H1 (cell line): ENCODE measurements around the gene NAGLU. TPM values are rescaled to one million over a fixed set of nuclear protein-coding genes. Genes with fewer than 3 reads are reported as not detected.

Source experiments
- CTCF ChIA-PET: fragments of 300-600 bp; sonication (Branson Sonifier 250); formaldehyde crosslinking; loops from one replicate; lab custom pipeline; 2021; ENCODE audit not compliant: partially characterized antibody; lab: Charles Lee
- POLR2A ChIA-PET: fragments of 300-600 bp; sonication (Branson Sonifier 250); formaldehyde crosslinking; loops from one replicate; lab custom pipeline; 2021; ENCODE audit warnings: inconsistent platforms; ENCODE audit not compliant: partially characterized antibody; lab: Charles Lee
- DNase-seq, 2 experiments: peaks; one replicate each; pipeline versions ENCODE4 v3.0.0 to v3.0.0-alpha.2; 2010 to 2022; ENCODE audit warnings: low spot score in 2 of 2, low read depth in 1 of 2, mixed read lengths in 1 of 2
- FAIRE-seq: peaks from 2 replicates; lab custom pipeline; 2011; peaks lifted over from hg19 to GRCh38; lab: Jason Lieb, UNC
- H2AFZ ChIP-seq: 2 replicates; pipeline ENCODE4 v1.8.1; 2012; ENCODE audit warnings: low read length, inconsistent platforms
- H2AK5ac ChIP-seq: 2 replicates; pipeline ENCODE4 v1.6.1; 2013; ENCODE audit warnings: low read depth, low read length
- H2BK120ac ChIP-seq: replicated peaks from 2 replicates; pipeline ENCODE3; 2013; ENCODE audit warnings: low read depth, low read length, inconsistent platforms
- H2BK12ac ChIP-seq: 2 replicates; pipeline ENCODE4 v1.6.1; 2013; ENCODE audit warnings: low read depth, low read length
- H2BK15ac ChIP-seq: 2 replicates; pipeline ENCODE4 v1.6.1; 2013; ENCODE audit warnings: low read length
- H2BK20ac ChIP-seq: 2 replicates; pipeline ENCODE4 v1.6.1; 2013; ENCODE audit warnings: low read length
- H2BK5ac ChIP-seq: 2 replicates; pipeline ENCODE4 v1.6.1; 2013; ENCODE audit warnings: low read depth, low read length
- H3K14ac ChIP-seq: 2 replicates; pipeline ENCODE4 v1.6.1; 2013; ENCODE audit warnings: inconsistent platforms; ENCODE audit not compliant: insufficient read length
- H3K18ac ChIP-seq: 2 replicates; pipeline ENCODE4 v1.6.1; 2013; ENCODE audit warnings: low read length; ENCODE audit errors: extremely low read depth
- H3K23ac ChIP-seq: 2 replicates; pipeline ENCODE4 v1.6.1; 2013; ENCODE audit warnings: inconsistent platforms; ENCODE audit not compliant: insufficient read length
- H3K23me2 ChIP-seq: 2 replicates; pipeline ENCODE4 v1.6.1; 2013; ENCODE audit warnings: low read depth, low read length
- H3K27ac ChIP-seq: 2 replicates; pipeline ENCODE4 v1.6.1; 2011; ENCODE audit warnings: low read depth, low read length, inconsistent platforms
- H3K27me3 ChIP-seq, 4 experiments: replicated peaks in 1 of 4; 1 replicate in 1 of 4; 2 replicates in 3 of 4; pipeline versions ENCODE4 v1.6.1 to v1.8.1; 2011 to 2013; ENCODE audit warnings: low read length in 3 of 4, mild to moderate bottlenecking in 3 of 4, inconsistent platforms in 2 of 4, mixed read lengths in 2 of 4, moderate library complexity in 1 of 4; ENCODE audit not compliant: control insufficient read depth in 3 of 4, insufficient read depth in 3 of 4; ENCODE audit errors: extremely low read depth in 1 of 4
- H3K36me3 ChIP-seq, 4 experiments: 2 replicates each; pipeline versions ENCODE4 v1.6.1 to v1.8.1; 2011 to 2013; ENCODE audit warnings: mild to moderate bottlenecking in 4 of 4, low read length in 3 of 4, moderate library complexity in 2 of 4, control low read depth in 1 of 4, inconsistent platforms in 1 of 4; ENCODE audit not compliant: insufficient read depth in 4 of 4, control insufficient read depth in 2 of 4
- H3K4ac ChIP-seq: replicated peaks from 2 replicates; pipeline ENCODE3; 2013; ENCODE audit warnings: low read length, low read depth, mixed read lengths, inconsistent platforms; ENCODE audit not compliant: insufficient read length
- H3K4me1 ChIP-seq, 4 experiments: replicated peaks in 1 of 4; 1 replicate in 1 of 4; 2 replicates in 3 of 4; pipeline versions ENCODE4 v1.6.1 to v1.8.1; 2011 to 2013; ENCODE audit warnings: low read length in 3 of 4, inconsistent platforms in 2 of 4, mixed read lengths in 1 of 4; ENCODE audit not compliant: insufficient read depth in 4 of 4, control insufficient read depth in 3 of 4
- H3K4me2 ChIP-seq, 2 experiments: 2 replicates each; pipeline versions ENCODE4 v1.6.1 to v1.8.1; 2011 to 2013; ENCODE audit warnings: low read depth in 2 of 2, low read length in 2 of 2, control low read depth in 1 of 2, inconsistent platforms in 1 of 2, mild to moderate bottlenecking in 1 of 2; ENCODE audit not compliant: insufficient read depth in 1 of 2
- H3K4me3 ChIP-seq, 4 experiments: fragments of 200-600, 300-600 bp in 1 of 4; sonication (generic), shearing (Covaris generic), sonication (Bioruptor Twin) in 1 of 4; 2 replicates each; pipeline versions ENCODE4 v1.5.1 to v1.8.1; 2011 to 2016; ENCODE audit warnings: low read length in 4 of 4, low read depth in 3 of 4, control low read depth in 2 of 4, inconsistent platforms in 2 of 4, mild to moderate bottlenecking in 2 of 4, mixed read lengths in 1 of 4, moderate library complexity in 1 of 4; ENCODE audit not compliant: insufficient read depth in 2 of 4; ENCODE audit errors: extremely low read depth in 1 of 4
- H3K56ac ChIP-seq: replicated peaks from 2 replicates; pipeline ENCODE3; 2013; ENCODE audit warnings: low read depth, mild to moderate bottlenecking, mixed read lengths, low read length, inconsistent platforms; ENCODE audit not compliant: insufficient read length
- H3K79me1 ChIP-seq: 2 replicates; pipeline ENCODE4 v1.6.1; 2013; ENCODE audit warnings: low read depth, low read length, control low read depth
- H3K79me2 ChIP-seq, 2 experiments: 2 replicates each; pipeline versions ENCODE4 v1.6.1 to v1.8.1; 2012 to 2013; ENCODE audit warnings: low read length in 2 of 2, mild to moderate bottlenecking in 2 of 2, inconsistent platforms in 1 of 2; ENCODE audit not compliant: insufficient read depth in 2 of 2, control insufficient read depth in 1 of 2
- H3K9ac ChIP-seq, 4 experiments: replicated peaks in 1 of 4; 1 replicate in 1 of 4; 2 replicates in 3 of 4; pipeline versions ENCODE4 v1.6.1 to v1.8.1; 2011 to 2013; ENCODE audit warnings: low read depth in 3 of 4, low read length in 3 of 4, control low read depth in 2 of 4, mild to moderate bottlenecking in 2 of 4, moderate library complexity in 2 of 4, inconsistent platforms in 1 of 4; ENCODE audit errors: extremely low read depth in 1 of 4
- H3K9me3 ChIP-seq, 2 experiments: 2 replicates each; pipeline versions ENCODE4 v1.6.1 to v1.8.1; 2012 to 2013; ENCODE audit warnings: mild to moderate bottlenecking in 2 of 2, moderate library complexity in 2 of 2, control low read depth in 1 of 2, inconsistent platforms in 1 of 2, low read depth in 1 of 2, low read length in 1 of 2, mixed read lengths in 1 of 2; ENCODE audit not compliant: insufficient read depth in 2 of 2
- H4K20me1 ChIP-seq, 2 experiments: replicated peaks in 1 of 2; 2 replicates each; pipeline versions ENCODE3 to v1.8.1; 2011 to 2013; ENCODE audit warnings: inconsistent platforms in 2 of 2, low read length in 2 of 2, mild to moderate bottlenecking in 1 of 2; ENCODE audit not compliant: insufficient read depth in 2 of 2, control insufficient read depth in 1 of 2
- H4K5ac ChIP-seq: 2 replicates; pipeline ENCODE4 v1.6.1; 2013; ENCODE audit warnings: low read length, low read depth, mixed read lengths, inconsistent platforms; ENCODE audit not compliant: insufficient read length
- H4K8ac ChIP-seq: 2 replicates; pipeline ENCODE4 v1.8.0; 2013; ENCODE audit warnings: mild to moderate bottlenecking, moderate library complexity, low read length, inconsistent platforms; ENCODE audit not compliant: insufficient read depth; ENCODE audit errors: extremely low read depth
- H4K91ac ChIP-seq: replicated peaks from 2 replicates; pipeline ENCODE3; 2013; ENCODE audit warnings: low read length, mixed read lengths, inconsistent platforms; ENCODE audit not compliant: insufficient read length
- WGBS, 2 experiments: shearing (Covaris generic) in 1 of 2; methylation state at CpG; one replicate each; pipeline versions ENCODE4 v1.1.6 to v1.1.7; 2013 to 2015; ENCODE audit warnings: low lambda C conversion rate in 2 of 2, mixed read lengths in 2 of 2, inconsistent platforms in 1 of 2, low coverage in 1 of 2, missing lambda C conversion rate in 1 of 2; ENCODE audit not compliant: insufficient replicate concordance in 2 of 2, insufficient coverage in 1 of 2, insufficient read length in 1 of 2; ENCODE audit errors: extremely low coverage in 1 of 2, missing lambda C conversion rate in 1 of 2; 5-methylcytosine and 5-hydroxymethylcytosine counted together
- polyA plus RNA-seq, 7 experiments: library from polyadenylated mRNA; depleted of rRNA in 3 of 7; stranded (reverse) in 5 of 7; unstranded in 2 of 7; fragments of >200 nt in 5 of 7; fragments of 200-250 nt in 2 of 7; gene quantifications; 1 replicate in 5 of 7; 2 replicates in 1 of 7; 4 replicates in 1 of 7; pipeline versions ENCODE4 v1.2.1 to v1.2.3, GENCODE V29; 2011 to 2013; ENCODE audit warnings: missing spikeins in 2 of 7, mixed read lengths in 2 of 7
- total RNA-seq: library from RNA; stranded (reverse); fragmentation: NEBNext Ultra II Directional; extraction: Animal tissue kit (Norgen Biotek cat#: 25700); gene quantifications from 2 replicates; pipeline ENCODE4 v1.2.1, GENCODE V29; 2021
- TF ChIP-seq, protein P1 (sequence below): IDR thresholded peaks from 2 replicates; pipeline ENCODE4 v1.6.1; 2012; ENCODE audit warnings: inconsistent platforms

Gene NAGLU
- total and polyA plus RNA-seq, 2 of the 8 experiments (the other 6 are each of a cell fraction or from before 2014, with no cell fraction given) = 21.3 to 21.6 TPM

GRCh38 chr17:42563950-42564349 is 27.9 kb downstream of the NAGLU start:
- H3K36me3 ChIP-seq = peaks cover 5 to 19% (median 15%) of the 10 kb centered on the region in 4 experiments
- CTCF ChIA-PET = interaction anchor here (1.0 to 2.6 kb wide), 5 partner anchors 10 to 746 kb away, joined by 3 to 15 read pairs (median 4); partner anchors contain the start of gene HSD17B1
- no peak overlapping the region for H3K4ac ChIP-seq
- H2BK20ac ChIP-seq = no peak overlapping the region
- TF ChIP-seq, protein P1, sequence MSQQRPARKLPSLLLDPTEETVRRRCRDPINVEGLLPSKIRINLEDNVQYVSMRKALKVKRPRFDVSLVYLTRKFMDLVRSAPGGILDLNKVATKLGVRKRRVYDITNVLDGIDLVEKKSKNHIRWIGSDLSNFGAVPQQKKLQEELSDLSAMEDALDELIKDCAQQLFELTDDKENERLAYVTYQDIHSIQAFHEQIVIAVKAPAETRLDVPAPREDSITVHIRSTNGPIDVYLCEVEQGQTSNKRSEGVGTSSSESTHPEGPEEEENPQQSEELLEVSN = no peak
- TF ChIP-seq, all 59 proteins: peak for 0
- Histone ChIP-seq H2BK15ac (no peak overlapping the region), H4K8ac (no peak overlapping the region), H2BK5ac (no peak overlapping the region), H3K14ac (no peak overlapping the region), H2AK5ac (no peak overlapping the region), H2AFZ (no peak overlapping the region), H4K5ac (no peak overlapping the region), H4K20me1 (peaks cover 0 to 1% of the 10 kb centered on the region in 2 experiments), H3K79me2 (peaks cover 9 to 22% of the 10 kb centered on the region in 2 experiments; a peak in 3 of 4 replicates), H3K56ac (no peak overlapping the region), H3K23me2 (peaks cover 18% of the 10 kb centered on the region), H2BK120ac (no peak overlapping the region), H3K4me3 (no peak overlapping the region), H3K4me1 (peaks cover 0 to 21% (median 9%) of the 10 kb centered on the region in 4 experiments; a peak in 5 of 7 replicates), H3K4me2 (peak overlapping the region in 1 of 2 experiments; percentile 88; a peak in 1 of 4 replicates), H3K23ac (no peak overlapping the region), H2BK12ac (no peak overlapping the region), H3K18ac (no peak overlapping the region), H3K9me3 (no peaks in the 10 kb centered on the region), H3K9ac (no peak overlapping the region), H3K27me3 (no peaks in the 10 kb centered on the region), H3K79me1 (peaks cover 17% of the 10 kb centered on the region), H3K27ac (no peak overlapping the region), H4K91ac (no peak overlapping the region)
- POLR2A ChIA-PET = interaction anchor here (1.1 to 8.1 kb wide), 2 partner anchors 12 to 19 kb away, joined by 3 to 74 read pairs; partner anchors contain the start of gene PSMC3IP
- FAIRE-seq (no peak), DNase-seq (no peak)
- 80% methylated on average over 8 of the region's 9 CpGs; no CpG with 5 or more reads in 1 of the 2 experiments for WGBS, 2 experiments
